SK-N-SH treated with all-trans-retinoic acid at 6 μM for 48 hours (cell line): ENCODE data around the gene NFASC.

Source experiments
- ATAC-seq: fragments of 200-7000 bp; cut with Tn5 transposase; 3 replicates; pipeline ENCODE4 v1.9.1; 2020; ENCODE audit warnings: mild to moderate bottlenecking, moderate library complexity
- ARNTL ChIP-seq: fragments of 450-650 bp; formaldehyde crosslinking; IDR thresholded peaks from 2 replicates; pipeline ENCODE4 v1.5.0; 2020; ENCODE audit warnings: low read depth, mild to moderate bottlenecking, moderate library complexity, borderline replicate concordance
- BACH2 ChIP-seq: fragments of 250-450 bp; sonication (Bioruptor Pico); IDR thresholded peaks from 2 replicates; pipeline ENCODE4 v1.9.0; 2021; ENCODE audit warnings: mild to moderate bottlenecking, borderline replicate concordance
- CREB5 ChIP-seq: fragments of 250-450 bp; sonication (Bioruptor Pico); IDR thresholded peaks from 2 replicates; pipeline ENCODE4 v1.5.1; 2020; ENCODE audit warnings: low read depth, mild to moderate bottlenecking, moderate library complexity
- CSRNP3 ChIP-seq: fragments of 250-450 bp; sonication (Bioruptor Pico); IDR thresholded peaks from 2 replicates; pipeline ENCODE4 v1.5.1; 2021; ENCODE audit warnings: mild to moderate bottlenecking, moderate library complexity
- ESRRG ChIP-seq: fragments of 250-450 bp; sonication (Bioruptor Pico); IDR thresholded peaks from 2 replicates; pipeline ENCODE4 v1.6.1; 2021; ENCODE audit warnings: mild to moderate bottlenecking
- GLIS3 ChIP-seq: fragments of 250-450 bp; sonication (Bioruptor Pico); IDR thresholded peaks from 2 replicates; pipeline ENCODE4 v1.5.0; 2020; ENCODE audit warnings: mild to moderate bottlenecking, moderate library complexity
- ISL1 ChIP-seq: fragments of 250-450 bp; sonication (Bioruptor Pico); IDR thresholded peaks from 2 replicates; pipeline ENCODE4 v2.1.2; 2022; ENCODE audit warnings: mild to moderate bottlenecking, moderate library complexity
- PATZ1 ChIP-seq: fragments of 250-450 bp; sonication (Bioruptor Pico); IDR thresholded peaks from 2 replicates; pipeline ENCODE4 v1.8.0; 2020; ENCODE audit warnings: mild to moderate bottlenecking, moderate library complexity, borderline replicate concordance
- POU6F1 ChIP-seq: fragments of 250-450 bp; sonication (Bioruptor Pico); IDR thresholded peaks from 2 replicates; pipeline ENCODE4 v1.8.0; 2021; ENCODE audit warnings: low read depth, mild to moderate bottlenecking, moderate library complexity, borderline replicate concordance
- PPARA ChIP-seq: fragments of 250-450 bp; sonication (Bioruptor Pico); IDR thresholded peaks from 2 replicates; pipeline ENCODE4 v1.5.0; 2020; ENCODE audit warnings: mild to moderate bottlenecking, borderline replicate concordance
- RARB ChIP-seq: fragments of 250-450 bp; sonication (Bioruptor Pico); IDR thresholded peaks from 2 replicates; pipeline ENCODE4 v1.8.0; 2021; ENCODE audit warnings: mild to moderate bottlenecking, moderate library complexity
- TCF4 ChIP-seq: fragments of 250-450 bp; sonication (Bioruptor Pico); IDR thresholded peaks from 2 replicates; pipeline ENCODE4 v1.8.0; 2021; ENCODE audit warnings: mild to moderate bottlenecking, moderate library complexity, borderline replicate concordance
- TSHZ2 ChIP-seq: fragments of 250-450 bp; sonication (Bioruptor Pico); IDR thresholded peaks from 2 replicates; pipeline ENCODE4 v1.5.0; 2020; ENCODE audit warnings: mild to moderate bottlenecking, moderate library complexity
- ZC3H10 ChIP-seq: fragments of 250-450 bp; sonication (Bioruptor Pico); IDR thresholded peaks from 2 replicates; pipeline ENCODE4 v1.5.1; 2021; ENCODE audit warnings: mild to moderate bottlenecking, moderate library complexity
- ZFP30 ChIP-seq: fragments of 450-650 bp; formaldehyde crosslinking; IDR thresholded peaks from 2 replicates; pipeline ENCODE4 v1.5.0; 2022; ENCODE audit warnings: mild to moderate bottlenecking, moderate library complexity
- ZNF70 ChIP-seq: fragments of 450-650 bp; formaldehyde crosslinking; IDR thresholded peaks from 2 replicates; pipeline ENCODE4 v1.5.0; 2020; ENCODE audit warnings: mild to moderate bottlenecking, moderate library complexity

Gene NFASC

GRCh38 chr1:204928671-204929486 is 58.2 kb downstream of the NFASC start:
- no peak for TF ChIP-seq POU6F1
- TF ChIP-seq CREB5 = no peak
- TF ChIP-seq ZNF70 (CRISPR knock-in tag) = no peak
- no peak for TF ChIP-seq ARNTL
- no peak for ATAC-seq

GRCh38 chr1:204929487-204930154 is 59.0 kb downstream of the NFASC start:
- TF ChIP-seq ZNF70 (CRISPR knock-in tag) (no peak), ZFP30 (CRISPR knock-in tag) (no peak), TSHZ2 (CRISPR knock-in tag) (no peak), ISL1 (no peak), CSRNP3 (CRISPR knock-in tag) (no peak), ARNTL (no peak), RARB (no peak), POU6F1 (no peak), BACH2 (no peak), ZC3H10 (CRISPR knock-in tag) (no peak), PPARA (CRISPR knock-in tag) (no peak), PATZ1 (CRISPR knock-in tag) (no peak), GLIS3 (CRISPR knock-in tag) (no peak), TCF4 (CRISPR knock-in tag) (no peak), CREB5 (no peak)
- TF ChIP-seq, all 23 proteins: peak for 0
- no peak for ATAC-seq

GRCh38 chr1:204930155-204930523 is 59.5 kb downstream of the NFASC start:
- no peak for ATAC-seq
- TF ChIP-seq CREB5 = no peak
- TF ChIP-seq ARNTL = no peak
- no peak for TF ChIP-seq ESRRG
